ENCODE data around the gene LGR5. TPM values are rescaled to one million over a fixed set of nuclear protein-coding genes. Genes with fewer than 3 reads are reported as not detected.
"Not testable (repeated sequence)": the region's sequence is repeated elsewhere in the genome, so short reads cannot be mapped to it uniquely, and the experiment has no call there.

Gene LGR5
- total RNA-seq, 1 donor from 2014 or later = 4.1 TPM

DNA sequence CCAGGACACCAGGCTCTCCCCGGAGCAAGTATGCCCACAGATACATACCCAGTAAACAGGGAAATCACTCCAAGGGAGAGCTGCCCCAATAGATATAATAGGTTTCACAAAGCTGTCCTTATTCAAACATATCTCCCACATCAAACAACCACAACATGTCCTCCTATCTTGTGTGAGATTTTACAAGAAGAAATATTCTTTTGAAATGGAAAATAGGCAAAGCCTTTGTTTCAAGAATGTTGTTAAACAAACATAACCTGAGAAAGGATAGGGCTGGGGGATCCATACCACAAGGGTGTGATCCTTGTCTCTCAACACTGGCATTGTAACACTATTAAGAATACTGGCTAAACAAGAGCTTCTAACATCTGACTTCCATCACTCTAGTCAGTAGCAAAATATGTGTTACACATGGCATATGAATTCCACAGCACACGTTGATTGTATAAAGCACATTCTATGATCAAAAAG lies 32.9 kb downstream of the LGR5 start:
- no peak for DNase-seq (ENCODE audit: low spot score)

DNA sequence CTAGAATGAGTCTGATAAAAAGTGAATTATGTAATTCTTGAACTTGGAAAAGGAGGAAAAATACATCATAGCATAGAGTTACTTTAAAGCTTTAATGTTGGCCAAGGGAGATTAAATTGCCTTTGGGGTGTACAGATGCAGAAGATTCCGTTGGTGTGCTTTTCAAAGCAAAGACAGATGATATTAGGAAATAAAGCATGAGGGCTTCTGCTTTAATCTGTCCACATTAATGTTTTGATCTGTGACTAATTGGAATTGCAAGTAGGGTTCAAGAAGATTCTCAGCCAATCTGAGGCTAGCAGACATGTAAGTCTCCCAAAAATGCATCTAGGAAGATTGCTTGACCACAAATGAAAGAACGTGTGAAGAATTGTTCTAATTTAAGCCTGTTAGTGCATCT lies 35.2 kb downstream of the LGR5 start:
- DNase-seq (ENCODE audit: low spot score) = peak; percentile 51

DNA sequence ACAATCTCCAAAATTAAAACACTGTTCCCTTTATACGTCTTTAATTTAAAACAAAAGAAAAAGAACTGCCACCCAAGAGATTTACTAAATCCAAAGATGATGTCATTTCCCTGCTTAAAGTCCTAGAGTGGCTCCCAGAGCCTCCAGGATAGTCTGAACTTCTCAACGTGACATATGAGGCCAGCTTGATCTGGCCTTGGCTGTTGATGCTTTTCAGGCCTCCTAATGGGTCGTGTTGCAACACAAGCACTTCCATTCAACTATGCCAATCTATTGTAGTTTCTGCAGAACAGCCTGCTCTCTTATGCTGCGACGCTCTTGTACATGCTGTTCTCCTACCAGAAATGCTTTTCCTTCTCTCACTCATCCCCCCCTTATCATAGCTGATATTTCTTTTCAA lies 35.7 kb downstream of the LGR5 start:
- peak; percentile 14 for DNase-seq (ENCODE audit: low spot score)

DNA sequence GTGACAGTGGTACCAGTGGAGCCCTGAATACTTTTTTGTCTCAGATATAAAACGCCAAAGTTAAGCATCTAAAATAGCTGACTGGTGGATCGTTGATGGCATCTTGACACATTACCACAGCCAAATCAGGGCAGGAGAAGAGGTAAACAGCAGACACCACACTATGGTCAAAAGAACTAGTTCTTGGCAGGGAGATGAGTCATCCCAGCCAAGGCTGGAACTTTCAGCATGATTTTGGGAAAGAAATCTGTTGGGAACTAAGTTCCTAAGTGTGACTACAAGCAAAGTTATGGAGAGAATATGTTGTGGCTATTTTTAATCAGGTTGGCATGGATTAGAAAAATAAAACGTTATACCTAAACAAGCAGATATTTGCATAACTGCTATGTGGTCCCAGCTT lies 36.9 kb downstream of the LGR5 start:
- no peak for DNase-seq (ENCODE audit: low spot score)

DNA sequence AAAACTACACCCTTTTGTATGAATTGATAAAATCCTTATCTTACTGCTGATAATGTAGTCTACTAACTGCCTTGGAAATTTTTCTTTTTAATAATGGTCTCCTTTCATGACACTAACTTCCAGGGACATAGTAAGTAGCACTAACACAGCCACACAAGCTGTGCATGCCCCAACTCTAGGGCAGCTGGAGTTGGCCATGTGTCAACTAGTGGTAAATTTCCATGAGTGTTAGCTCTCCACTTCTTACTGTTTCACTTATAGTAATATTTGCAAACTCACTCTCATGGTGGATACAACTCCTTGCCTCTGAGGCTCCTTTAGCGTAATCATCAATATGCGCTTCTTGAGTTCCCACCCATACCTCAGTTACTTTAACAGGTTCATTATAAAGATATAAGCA lies 38.0 kb downstream of the LGR5 start:
- no peak for DNase-seq (ENCODE audit: low spot score)

DNA sequence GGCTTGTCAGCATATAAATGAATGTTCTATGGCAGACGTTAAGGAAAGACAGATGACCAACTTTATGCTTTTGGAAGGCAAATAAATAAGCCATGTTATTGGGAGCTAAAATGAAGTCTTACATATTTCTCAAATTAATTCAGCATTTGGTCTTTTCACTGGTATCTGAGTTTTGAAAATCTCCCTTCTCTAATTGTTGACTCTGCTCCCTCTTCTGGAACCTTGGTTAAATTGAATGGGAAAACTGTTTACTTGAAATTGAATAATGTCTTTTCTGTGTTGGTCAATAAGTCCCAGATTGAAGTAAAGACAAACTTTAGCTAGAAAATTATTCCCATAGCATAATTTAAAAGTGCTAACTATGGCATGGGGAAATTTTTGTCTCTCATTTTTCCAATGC lies 38.7 kb downstream of the LGR5 start:
- no peak for DNase-seq (ENCODE audit: low spot score)

DNA sequence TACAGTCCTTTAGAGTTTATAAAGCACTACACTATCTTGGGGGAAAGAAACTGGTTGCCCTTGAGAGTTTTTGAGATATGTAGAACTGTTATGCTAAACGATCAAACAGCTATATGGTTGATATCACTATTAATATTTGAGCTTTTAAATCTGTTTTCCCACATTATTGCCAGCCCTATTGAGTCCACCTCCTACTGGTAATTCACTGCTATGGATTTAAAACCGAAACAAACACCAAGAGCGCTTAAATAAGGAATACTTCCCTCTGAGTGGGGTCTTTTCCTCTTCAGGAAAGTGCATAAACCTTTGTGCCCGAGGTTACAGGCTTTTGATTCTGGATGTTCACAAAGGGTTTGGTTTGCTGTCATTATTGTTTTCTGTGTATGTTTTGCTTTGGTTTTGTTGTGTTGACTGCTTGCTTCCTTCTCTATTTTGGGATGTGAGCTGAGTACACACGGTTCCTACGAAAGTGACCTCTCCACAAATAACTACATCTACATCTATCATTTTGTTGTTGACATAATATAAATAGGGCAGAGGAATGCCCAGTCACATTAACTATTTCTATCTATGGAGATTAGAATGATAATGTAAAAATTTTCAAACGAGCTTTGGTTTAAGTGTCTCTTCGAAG lies 44.8 kb downstream of the LGR5 start:
- no peak for DNase-seq (ENCODE audit: low spot score)

DNA sequence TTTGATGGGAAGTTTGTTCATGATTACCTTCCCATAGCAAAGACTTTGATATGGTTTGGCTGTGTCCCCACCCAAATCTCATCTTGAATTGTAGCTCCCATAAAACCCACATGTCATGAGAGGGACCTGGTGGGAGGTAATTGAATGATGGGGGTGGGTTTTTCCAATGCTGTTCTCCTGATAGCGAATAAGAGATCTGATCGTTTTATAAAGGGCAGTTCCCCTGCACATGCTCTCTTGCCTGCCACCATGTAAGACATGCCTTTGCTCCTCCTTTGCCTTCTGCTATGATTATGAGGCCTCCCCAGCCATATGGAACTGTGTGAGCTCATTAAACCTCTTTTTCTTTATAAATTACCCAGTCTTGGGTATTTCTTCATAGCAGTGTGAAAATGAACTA lies 51.2 kb downstream of the LGR5 start:
- DNase-seq (ENCODE audit: low spot score) = not testable (repeated sequence)

DNA sequence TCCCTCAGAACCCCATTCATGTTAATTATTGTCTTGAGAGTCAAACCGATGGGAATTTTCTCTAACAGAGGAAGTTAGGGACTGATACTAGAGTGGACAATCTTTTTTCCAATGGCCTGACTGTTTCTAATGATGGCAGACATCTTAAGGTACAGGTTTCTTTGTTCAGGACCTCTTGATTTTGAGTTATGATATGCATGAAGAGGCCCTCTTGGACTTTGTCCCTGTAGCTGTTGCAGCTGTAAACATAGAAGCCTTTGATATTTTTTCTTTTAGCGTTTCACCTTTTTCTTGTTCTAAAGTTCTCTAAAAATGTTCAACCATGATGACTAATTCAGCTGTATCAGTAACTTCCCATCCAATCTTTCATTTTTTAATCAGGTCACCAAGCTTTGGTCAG lies 53.0 kb downstream of the LGR5 start:
- DNase-seq (ENCODE audit: low spot score) = no peak

DNA sequence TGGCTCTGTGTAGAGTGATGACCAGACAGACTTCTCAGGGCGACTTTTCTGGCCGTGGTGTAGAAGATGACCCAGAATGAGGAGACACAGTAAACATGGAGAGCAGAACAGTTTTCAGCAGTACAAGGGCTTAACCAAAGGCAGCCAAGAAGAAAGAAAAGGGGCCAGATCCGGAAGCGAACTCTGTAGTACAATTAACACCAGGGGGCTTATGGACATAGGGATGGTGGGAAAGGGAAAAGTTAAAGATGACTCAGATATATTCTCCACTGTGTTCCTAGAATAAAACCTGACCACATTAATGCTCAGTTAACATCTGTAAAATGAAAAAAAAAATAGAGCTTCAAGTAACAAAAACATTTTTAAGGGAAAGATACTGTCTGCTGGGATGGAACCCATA lies 60.2 kb downstream of the LGR5 start:
- no peak for DNase-seq (ENCODE audit: low spot score)

DNA sequence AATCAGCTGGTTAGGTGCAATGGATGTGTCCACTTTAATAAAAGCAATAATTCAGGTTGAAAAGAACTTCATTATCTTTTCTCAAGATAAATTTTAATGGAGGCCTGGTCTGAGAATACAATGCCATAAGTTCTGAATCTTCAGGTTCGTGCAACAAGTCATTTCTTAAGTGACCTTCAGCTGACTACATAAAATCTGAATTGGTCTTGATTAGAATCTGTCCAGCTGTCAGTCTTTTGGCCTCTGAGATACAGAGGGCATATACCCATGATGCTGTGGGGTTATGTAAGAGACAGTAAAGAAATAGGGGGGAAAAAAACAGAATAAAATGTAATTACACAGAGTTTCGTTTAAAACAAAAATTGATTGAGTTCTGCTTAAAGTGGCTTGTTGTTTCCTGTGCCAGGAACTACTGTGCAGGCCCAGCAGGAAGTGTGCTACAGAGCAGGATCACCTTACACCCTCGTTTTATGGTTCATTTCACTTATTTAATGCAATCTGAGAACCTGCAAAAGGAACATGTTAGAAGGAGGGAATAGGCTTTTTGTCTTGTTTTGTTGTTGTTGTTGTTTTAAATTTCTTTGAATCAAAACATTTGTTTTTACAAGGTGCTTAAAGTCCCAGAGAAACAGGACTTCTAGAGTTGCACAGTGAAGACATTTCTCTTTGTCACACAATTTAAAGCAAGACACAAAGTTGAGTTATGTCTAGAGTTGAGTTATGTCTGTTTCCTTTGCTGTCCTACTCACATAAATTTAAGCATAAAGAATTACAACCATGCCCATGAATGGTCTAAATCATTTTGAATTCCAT lies 64.2 kb downstream of the LGR5 start:
- no peak for DNase-seq (ENCODE audit: low spot score)

DNA sequence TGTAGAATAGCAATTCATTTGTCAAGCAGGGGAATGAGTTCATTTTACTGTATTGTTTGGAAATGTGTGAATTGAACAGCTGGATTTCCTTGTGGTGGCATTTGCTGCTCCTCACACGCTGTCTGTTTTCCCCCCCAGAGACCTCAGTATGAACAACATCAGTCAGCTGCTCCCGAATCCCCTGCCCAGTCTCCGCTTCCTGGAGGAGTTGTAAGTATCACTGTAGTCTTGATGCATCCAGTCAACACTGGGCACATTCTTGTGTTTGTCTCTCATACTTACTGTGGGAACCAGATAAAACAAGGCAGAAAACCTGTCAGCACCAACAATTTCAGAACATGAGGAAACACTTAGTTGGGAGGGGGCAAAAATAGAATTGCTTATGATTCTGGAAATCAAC lies 64.9 kb downstream of the LGR5 start:
- no peak for DNase-seq (ENCODE audit: low spot score)

DNA sequence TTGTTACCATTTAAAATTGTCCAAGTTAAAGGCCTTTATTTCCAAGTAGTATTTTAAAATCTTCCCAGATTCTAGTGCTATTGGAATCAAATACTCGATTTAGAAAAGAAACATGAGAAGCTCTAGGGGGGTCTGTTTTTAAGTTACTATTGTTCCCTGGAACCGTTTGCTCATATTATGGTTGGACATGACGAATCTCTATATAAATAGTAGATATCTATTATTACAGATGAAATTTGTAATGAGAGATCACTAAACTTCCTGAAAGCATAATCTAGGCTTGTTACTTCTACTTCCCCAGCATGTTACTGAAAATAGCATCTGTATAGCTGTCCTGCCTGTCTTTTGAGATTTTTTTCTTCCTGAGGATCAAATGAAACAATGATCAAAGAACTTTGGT lies 70.1 kb downstream of the LGR5 start:
- no peak for DNase-seq (ENCODE audit: low spot score)

DNA sequence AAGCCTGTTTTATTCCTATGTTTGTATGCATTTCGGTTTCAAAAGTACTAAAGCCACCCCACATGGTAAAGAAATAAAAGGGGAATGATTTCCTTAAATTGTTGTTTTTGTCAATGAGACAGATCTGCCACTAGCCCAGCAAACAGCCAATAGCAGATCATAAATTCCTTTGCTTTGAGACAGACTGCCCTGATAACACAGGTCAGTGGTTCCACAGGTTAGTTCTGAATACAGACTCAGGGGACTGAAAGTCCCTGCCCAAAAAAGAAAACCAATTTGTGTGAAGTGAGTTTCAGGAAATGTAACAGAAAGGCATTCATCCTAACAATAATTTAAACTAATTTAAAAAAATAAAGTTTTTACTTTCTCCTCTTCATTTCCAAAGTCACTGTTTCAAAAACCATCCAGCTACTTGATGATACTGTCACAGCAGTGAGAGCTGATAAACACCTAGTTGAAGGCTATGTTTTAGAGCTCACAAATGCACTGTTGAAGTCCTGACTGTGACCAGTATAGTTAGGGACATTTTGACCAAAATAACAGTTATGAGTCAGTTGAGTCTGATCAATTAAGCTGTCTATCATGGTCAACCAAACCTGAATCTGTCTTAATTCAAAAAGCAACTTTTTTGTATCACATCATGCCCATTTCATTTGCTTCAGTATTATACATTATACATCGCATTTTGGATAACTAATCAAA lies 77.7 kb downstream of the LGR5 start:
- DNase-seq (ENCODE audit: low spot score) = no peak

DNA sequence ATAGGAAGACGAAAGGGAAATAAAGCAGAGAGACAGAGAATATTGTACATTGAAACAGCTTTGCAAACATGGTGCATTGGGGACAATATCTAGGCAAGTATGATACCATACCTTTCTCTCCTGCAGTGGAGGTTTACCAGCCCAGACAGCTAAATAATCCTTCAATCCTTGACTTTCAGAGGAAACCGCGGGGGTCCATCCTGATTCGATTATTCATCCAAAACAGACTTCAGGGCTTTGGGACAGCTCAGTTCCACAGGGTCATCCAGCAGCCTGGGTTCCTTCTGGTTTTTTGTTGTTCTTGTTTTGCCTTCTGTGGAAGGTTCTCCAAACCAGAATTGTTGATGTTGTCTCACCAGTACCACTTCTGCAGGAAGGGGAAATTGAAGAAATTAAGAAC lies 81.5 kb downstream of the LGR5 start:
- DNase-seq (ENCODE audit: low spot score) = no peak

DNA sequence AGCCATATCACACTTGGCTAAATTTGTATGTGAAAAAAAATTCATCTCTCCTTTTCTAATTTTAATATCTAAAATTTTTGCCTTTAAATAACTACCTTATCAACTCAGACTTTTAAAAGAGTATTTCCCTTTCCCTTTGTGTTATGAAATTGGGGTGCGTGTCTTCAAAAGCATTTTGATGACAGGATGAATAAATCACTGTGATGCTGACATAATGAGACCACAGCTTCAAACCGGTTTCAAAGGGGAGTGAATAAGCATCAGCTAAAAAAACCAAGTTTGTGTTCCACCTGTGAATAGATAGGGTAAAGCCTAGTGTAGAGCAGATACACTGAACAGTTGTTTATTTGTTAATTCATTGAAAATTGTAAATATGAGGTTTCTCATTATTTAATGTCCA lies 85.0 kb downstream of the LGR5 start:
- DNase-seq (ENCODE audit: low spot score) = no peak

DNA sequence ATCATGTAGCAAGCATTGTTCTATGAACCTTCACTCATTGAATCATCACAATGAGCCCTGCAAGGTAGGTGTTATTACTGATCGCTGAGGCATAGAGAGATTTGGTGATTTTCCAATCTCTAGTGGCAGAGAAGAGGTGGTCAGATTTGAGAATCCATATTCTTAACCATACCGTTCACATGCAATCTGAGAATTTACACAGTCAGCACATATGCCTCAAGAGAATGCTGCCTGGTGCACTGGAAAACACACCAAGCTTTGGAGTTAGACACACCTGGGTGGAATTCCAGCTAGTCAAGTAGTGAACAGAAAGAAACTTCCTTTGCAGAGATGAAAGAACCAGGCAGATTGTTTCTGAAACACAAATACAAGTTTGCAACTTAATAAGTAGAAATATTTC lies 94.1 kb downstream of the LGR5 start:
- DNase-seq (ENCODE audit: low spot score) = no peak

DNA sequence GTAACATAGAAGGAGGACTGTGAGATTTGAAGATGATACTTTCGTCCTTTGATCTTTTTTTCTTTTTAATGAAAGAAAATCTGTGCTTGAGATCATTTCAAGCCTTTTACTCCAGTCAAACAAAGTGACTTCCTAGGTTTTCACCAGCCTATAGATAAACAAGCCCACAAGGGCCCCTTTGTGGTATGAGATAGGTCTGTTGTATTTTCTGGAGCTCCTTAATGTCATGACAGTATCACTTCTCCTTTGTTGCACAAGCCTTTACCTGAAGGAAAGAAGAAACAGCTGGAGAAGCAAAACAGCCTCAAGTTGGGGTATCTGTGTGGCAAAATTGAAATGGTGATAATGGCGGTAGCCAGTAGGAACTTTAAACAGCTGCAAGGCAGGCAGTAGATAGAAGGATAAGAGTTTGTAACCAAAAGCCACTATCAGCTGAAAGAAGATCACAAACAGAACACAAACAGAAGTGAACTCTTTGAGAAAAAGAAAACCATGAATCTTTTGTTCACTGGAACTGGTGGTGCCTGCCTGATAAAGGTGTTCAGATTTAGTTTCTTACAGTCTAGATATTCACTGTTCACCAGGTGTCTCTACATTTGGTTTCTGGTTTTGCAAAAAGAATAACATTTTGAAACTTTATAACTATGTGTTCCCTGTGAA lies 96.8 kb downstream of the LGR5 start:
- DNase-seq (ENCODE audit: low spot score) = no peak

DNA sequence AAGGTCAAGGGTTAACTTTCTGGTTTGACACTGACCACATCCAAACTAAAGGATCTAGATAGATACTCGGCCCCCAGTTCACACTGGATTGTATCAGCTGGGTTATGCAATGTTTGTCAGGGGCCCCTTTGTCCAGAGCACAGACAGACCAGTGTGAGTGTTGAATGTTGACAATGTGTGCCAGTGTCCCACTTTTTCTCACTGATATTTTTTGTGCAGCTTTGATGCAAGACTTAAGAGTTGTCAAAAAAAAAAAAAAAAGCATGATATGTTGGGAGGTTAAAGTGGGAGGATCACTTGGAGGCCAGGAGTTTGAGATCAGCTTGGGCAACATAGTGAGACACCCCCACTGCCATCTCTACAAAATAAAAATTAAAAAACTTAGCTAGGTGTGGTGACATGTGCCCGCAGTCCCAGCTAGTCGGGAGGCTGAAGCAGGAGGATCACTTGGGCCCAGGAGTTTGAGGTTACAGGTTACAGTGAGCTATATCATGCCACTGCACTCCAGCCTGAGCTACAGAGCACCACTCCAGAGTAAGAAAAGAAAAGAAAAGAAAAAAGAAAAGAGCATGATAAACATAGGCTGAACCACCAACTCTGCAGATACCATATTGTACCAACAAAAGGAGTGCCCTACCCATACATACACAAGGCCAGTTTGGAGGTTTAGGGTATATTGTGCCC lies 97.5 kb downstream of the LGR5 start:
- DNase-seq (ENCODE audit: low spot score) = no peak

DNA sequence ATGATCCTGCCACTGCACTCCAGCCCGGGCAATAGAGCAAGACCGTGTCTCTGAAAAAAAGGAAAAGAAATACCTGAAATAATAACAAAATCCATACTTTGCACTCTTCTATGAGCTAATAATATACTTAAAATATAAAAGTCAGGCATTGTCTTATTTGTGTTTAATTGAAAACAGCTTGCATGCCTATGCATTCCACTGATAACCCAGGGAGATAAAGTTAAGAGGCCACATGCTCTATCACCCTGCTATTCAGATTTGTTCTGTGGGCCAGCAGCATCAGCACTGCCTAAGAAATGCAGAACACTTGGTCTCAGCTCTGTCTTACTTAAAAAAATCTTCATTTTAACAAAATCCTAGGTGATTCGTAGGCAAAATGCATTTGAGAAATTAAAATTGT lies 99.2 kb downstream of the LGR5 start:
- DNase-seq (ENCODE audit: low spot score) = no peak

DNA sequence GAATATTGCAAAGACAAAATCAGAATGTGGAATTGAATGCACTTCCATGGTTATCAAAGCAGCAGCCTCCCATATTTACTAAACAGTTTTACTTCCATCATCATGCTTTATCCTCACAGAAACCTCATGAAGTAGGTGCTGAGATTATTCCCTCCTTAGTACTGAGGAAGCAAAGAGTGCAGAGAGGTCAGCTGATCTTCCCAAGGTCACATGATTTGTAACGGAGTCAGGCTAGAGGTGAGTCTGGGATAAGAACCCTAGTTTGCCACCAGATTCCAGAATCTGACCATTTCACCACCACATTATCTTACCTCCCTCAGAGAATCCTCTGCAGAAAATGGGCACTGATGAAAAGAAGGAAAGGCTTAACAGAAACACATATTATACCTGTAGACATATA lies 102.0 kb downstream of the LGR5 start:
- DNase-seq (ENCODE audit: low spot score) = no peak
